HFF-Myc (cell line): ENCODE measurements around the gene SRC.
"Not testable (repeated sequence)": the region's sequence is repeated elsewhere in the genome, so short reads cannot be mapped to it uniquely, and the experiment has no call there.

Experiments
- DNase-seq: peaks from one replicate; pipeline ENCODE4 v3.0.0-alpha.2; 2011; ENCODE audit warnings: low read depth; ENCODE audit errors: extremely low read depth
- H3K4me3 ChIP-seq: replicated peaks from 2 replicates; pipeline ENCODE4 v1.5.1; 2011; ENCODE audit warnings: low read depth, mild to moderate bottlenecking, control low read depth, low read length
- CTCF ChIP-seq: IDR thresholded peaks from 2 replicates; pipeline ENCODE4 v1.5.1; 2012; ENCODE audit warnings: mild to moderate bottlenecking, low read depth, low read length, control low read depth; ENCODE audit errors: missing control alignments

SRC gene

GRCh38 chr20:37335642-37336368 is 10.1 kb upstream of the SRC start:
- no peak overlapping the region for H3K4me3 ChIP-seq
- no peak for DNase-seq
- TF ChIP-seq CTCF = no peak

- TF ChIP-seq CTCF = no peak
- no peak for DNase-seq
- H3K4me3 ChIP-seq = no peak overlapping the region
Observed at GRCh38 chr20:37336369-37337207, 9.4 kb upstream of the SRC start.

GRCh38 chr20:37337208-37337991 is 8.5 kb upstream of the SRC start:
- TF ChIP-seq CTCF = no peak
- no peak overlapping the region for H3K4me3 ChIP-seq
- no peak for DNase-seq

- not testable (repeated sequence) for DNase-seq, H3K4me3 ChIP-seq
Observed at GRCh38 chr20:37338380-37338779, 7.6 kb upstream of the SRC start.

GRCh38 chr20:37339208-37339607 is 6.7 kb upstream of the SRC start:
- DNase-seq = no peak
- TF ChIP-seq CTCF = no peak
- H3K4me3 ChIP-seq = no peak overlapping the region

GRCh38 chr20:37339764-37340109 is 6.2 kb upstream of the SRC start:
- H3K4me3 ChIP-seq, DNase-seq: not testable (repeated sequence)

- TF ChIP-seq CTCF = no peak
- H3K4me3 ChIP-seq = no peak overlapping the region
- no peak for DNase-seq
Observed at GRCh38 chr20:37340998-37341397, 4.9 kb upstream of the SRC start.
